ENCODE results near the gene ASIC4. TPM values are rescaled to one million over a fixed set of nuclear protein-coding genes. Genes with fewer than 3 reads are reported as not detected.

Gene ASIC4
- total and polyA plus RNA-seq, 2 experiments from 2014 or later: not detected

DNA sequence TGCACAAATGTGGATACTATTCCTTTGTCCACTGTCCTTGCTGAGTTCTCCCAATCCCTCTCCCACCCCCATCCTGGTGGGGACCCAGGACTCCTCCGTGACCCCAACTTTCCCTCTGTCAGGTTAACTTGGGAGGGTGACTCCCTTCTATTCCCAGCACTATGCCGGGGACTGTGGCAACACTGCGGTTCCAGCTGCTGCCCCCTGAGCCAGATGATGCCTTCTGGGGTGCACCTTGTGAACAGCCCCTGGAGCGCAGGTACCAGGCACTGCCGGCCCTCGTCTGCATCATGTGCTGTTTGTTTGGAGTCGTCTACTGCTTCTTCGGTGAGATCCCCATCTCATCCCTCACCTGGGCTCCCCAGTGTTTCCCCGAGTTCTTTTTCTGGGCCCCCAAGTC is 30.3 kb downstream of the ASIC4 start:
- peaks cover 16% of the 10 kb centered on the region for H3K79me2 ChIP-seq
- H3K9me3 ChIP-seq (ENCODE audit: low read depth): no peaks in the 10 kb centered on the region
- peaks cover 12% of the 10 kb centered on the region for H4K20me1 ChIP-seq (ENCODE audit: insufficient read depth, poor library complexity, severe bottlenecking)
- DNase-seq (ENCODE audit: low spot score): no peak
- H3K9me2 ChIP-seq (replicated peaks; ENCODE audit: insufficient read depth): no peaks in the 10 kb centered on the region
- H3K4me1 ChIP-seq (ENCODE audit: insufficient read depth): peaks cover 12% of the 10 kb centered on the region
- peak overlapping the region; percentile 51 for H3K4me3 ChIP-seq
- H3K36me3 ChIP-seq (replicated peaks; ENCODE audit: insufficient read depth, low read depth): no peaks in the 10 kb centered on the region
- H3K27ac ChIP-seq: peak overlapping the region; percentile 77
- H3K4me2 ChIP-seq: peak overlapping the region; percentile 89
- no peaks in the 10 kb centered on the region for H3K27me3 ChIP-seq
- peak overlapping the region; percentile 16 for H2AFZ ChIP-seq
- no peak for TF ChIP-seq EZH2phosphoT487 (IDR thresholded peaks at IDR 0.05; ENCODE audit: low read depth, severe bottlenecking, unreplicated experiment)
- TF ChIP-seq EZH2 (IDR thresholded peaks at IDR 0.05; ENCODE audit: borderline replicate concordance): no peak
- TF ChIP-seq CTCF (IDR thresholded peaks at IDR 0.05; ENCODE audit: poor library complexity): no peak
- 54% methylated on average over 9 of the region's 9 CpGs for WGBS (ENCODE audit: low lambda C conversion rate, missing lambda C conversion rate)

- no peaks in the 10 kb centered on the region for H3K27me3 ChIP-seq
- no peaks in the 10 kb centered on the region for H3K9me2 ChIP-seq (replicated peaks; ENCODE audit: insufficient read depth)
- DNase-seq (ENCODE audit: low spot score): no peak
- no peak overlapping the region for H3K27ac ChIP-seq
- TF ChIP-seq CTCF (IDR thresholded peaks at IDR 0.05; ENCODE audit: poor library complexity) (no peak), EZH2 (IDR thresholded peaks at IDR 0.05; ENCODE audit: borderline replicate concordance) (no peak), EZH2phosphoT487 (IDR thresholded peaks at IDR 0.05; ENCODE audit: low read depth, severe bottlenecking, unreplicated experiment) (no peak)
- H3K4me3 ChIP-seq: no peak overlapping the region
- H2AFZ ChIP-seq: no peak overlapping the region
- peaks cover 16% of the 10 kb centered on the region for H3K79me2 ChIP-seq
- H3K36me3 ChIP-seq (replicated peaks; ENCODE audit: insufficient read depth, low read depth): no peaks in the 10 kb centered on the region
- H3K4me1 ChIP-seq (ENCODE audit: insufficient read depth): peaks cover 12% of the 10 kb centered on the region
- no peaks in the 10 kb centered on the region for H3K9me3 ChIP-seq (ENCODE audit: low read depth)
- 85% methylated on average over 3 of the region's 3 CpGs for WGBS (ENCODE audit: low lambda C conversion rate, missing lambda C conversion rate)
- H3K4me2 ChIP-seq: no peak overlapping the region
- peaks cover 12% of the 10 kb centered on the region for H4K20me1 ChIP-seq (ENCODE audit: insufficient read depth, poor library complexity, severe bottlenecking)
Observed at GRCh38 chr2:219545295-219545942, 31.1 kb downstream of the ASIC4 start.

DNA sequence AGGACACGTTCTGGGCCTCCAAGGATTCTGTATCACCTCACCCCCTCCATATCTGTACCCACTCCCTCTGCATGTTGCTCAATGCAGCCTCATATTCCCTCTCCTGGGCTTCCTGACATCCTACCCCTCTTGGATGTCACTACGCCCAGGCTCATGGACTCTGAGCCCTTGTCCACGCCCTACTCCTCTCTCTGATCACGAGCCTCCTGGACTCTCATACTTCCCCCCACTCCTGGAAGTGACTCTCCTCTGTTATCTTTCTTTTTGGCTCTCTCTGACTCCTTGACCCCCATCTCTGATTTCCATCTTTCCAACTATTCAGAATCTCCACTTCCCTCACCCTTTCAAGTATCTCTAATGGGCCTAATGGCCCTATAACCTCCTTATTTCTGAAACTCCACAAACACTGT is 31.7 kb downstream of the ASIC4 start:
- peaks cover 11% of the 10 kb centered on the region for H4K20me1 ChIP-seq (ENCODE audit: insufficient read depth, poor library complexity, severe bottlenecking)
- DNase-seq (ENCODE audit: low spot score): peak; percentile 50
- H3K79me2 ChIP-seq: peaks cover 14% of the 10 kb centered on the region
- no peaks in the 10 kb centered on the region for H3K9me3 ChIP-seq (ENCODE audit: low read depth)
- 76% methylated on average over 4 of the region's 4 CpGs for WGBS (ENCODE audit: low lambda C conversion rate, missing lambda C conversion rate)
- no peak for TF ChIP-seq CTCF (IDR thresholded peaks at IDR 0.05; ENCODE audit: poor library complexity)
- TF ChIP-seq EZH2 (IDR thresholded peaks at IDR 0.05; ENCODE audit: borderline replicate concordance): no peak
- TF ChIP-seq EZH2phosphoT487 (IDR thresholded peaks at IDR 0.05; ENCODE audit: low read depth, severe bottlenecking, unreplicated experiment): no peak
- H3K27me3 ChIP-seq: peaks cover 4% of the 10 kb centered on the region
- H2AFZ ChIP-seq: no peak overlapping the region
- no peak overlapping the region for H3K27ac ChIP-seq
- no peak overlapping the region for H3K4me2 ChIP-seq
- H3K9me2 ChIP-seq (replicated peaks; ENCODE audit: insufficient read depth): no peaks in the 10 kb centered on the region
- peaks cover 12% of the 10 kb centered on the region for H3K4me1 ChIP-seq (ENCODE audit: insufficient read depth)
- no peaks in the 10 kb centered on the region for H3K36me3 ChIP-seq (replicated peaks; ENCODE audit: insufficient read depth, low read depth)
- H3K4me3 ChIP-seq: no peak overlapping the region

Measured in hepatocyte (in vitro differentiated cells).